HG03565 (cell line): ENCODE results near the gene MAP3K20.
A peak's percentile ranks its signal among the peaks of the same experiment; 100 is the strongest.
"Not testable (repeated sequence)": the region's sequence is repeated elsewhere in the genome, so short reads cannot be mapped to it uniquely, and the experiment has no call there.

Experiments
- ATAC-seq: cut with Tn5 transposase; IDR thresholded peaks from one replicate; pipeline ENCODE4 v1.9.1; 2021; ENCODE audit warnings: mild to moderate bottlenecking, moderate library complexity; ENCODE audit not compliant: unreplicated experiment

MAP3K20 gene

DNA sequence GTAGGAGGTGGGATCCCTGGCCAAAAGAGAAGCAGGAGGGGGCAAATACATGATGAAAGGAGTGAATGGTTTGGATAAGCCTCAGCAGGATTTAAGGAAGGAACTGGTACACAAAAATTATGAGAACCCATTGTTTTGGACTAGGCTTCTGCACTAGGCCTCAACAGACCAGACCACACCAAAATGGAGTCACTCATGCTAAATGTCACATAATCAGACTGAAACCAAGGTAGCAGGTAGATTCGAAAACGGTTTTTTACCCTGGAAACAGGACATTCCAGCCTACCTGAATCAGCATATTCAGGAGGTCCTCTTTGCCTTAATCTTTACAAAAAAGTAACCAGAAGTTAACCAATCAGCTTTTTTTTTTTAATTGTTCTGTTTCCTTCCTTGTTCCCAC lies 229.7 kb downstream of the MAP3K20 start:
- ATAC-seq: no peak

- ATAC-seq: peak; percentile 80
Observed at GRCh38 chr2:173307293-173307692, 231.6 kb downstream of the MAP3K20 start.

DNA sequence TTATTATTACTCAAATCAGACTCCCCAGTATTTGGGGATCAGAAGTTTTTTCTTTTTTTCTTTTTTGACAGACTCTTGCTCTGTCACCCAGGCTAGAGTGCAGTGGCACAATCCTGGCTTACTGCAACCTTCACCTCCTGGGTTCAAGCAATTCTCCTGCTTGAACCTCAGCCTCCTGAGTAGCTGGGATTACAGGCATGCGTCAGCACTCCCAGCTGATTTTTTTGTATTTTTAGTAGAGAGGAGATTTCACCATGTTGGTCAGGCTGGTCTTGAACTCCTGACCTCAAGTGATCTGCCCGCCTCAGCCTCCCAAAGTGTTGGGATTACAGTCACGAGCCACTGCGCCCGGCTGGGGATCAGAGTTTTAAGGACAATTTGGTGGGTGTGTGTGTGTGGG lies 233.7 kb downstream of the MAP3K20 start:
- ATAC-seq: not testable (repeated sequence)

DNA sequence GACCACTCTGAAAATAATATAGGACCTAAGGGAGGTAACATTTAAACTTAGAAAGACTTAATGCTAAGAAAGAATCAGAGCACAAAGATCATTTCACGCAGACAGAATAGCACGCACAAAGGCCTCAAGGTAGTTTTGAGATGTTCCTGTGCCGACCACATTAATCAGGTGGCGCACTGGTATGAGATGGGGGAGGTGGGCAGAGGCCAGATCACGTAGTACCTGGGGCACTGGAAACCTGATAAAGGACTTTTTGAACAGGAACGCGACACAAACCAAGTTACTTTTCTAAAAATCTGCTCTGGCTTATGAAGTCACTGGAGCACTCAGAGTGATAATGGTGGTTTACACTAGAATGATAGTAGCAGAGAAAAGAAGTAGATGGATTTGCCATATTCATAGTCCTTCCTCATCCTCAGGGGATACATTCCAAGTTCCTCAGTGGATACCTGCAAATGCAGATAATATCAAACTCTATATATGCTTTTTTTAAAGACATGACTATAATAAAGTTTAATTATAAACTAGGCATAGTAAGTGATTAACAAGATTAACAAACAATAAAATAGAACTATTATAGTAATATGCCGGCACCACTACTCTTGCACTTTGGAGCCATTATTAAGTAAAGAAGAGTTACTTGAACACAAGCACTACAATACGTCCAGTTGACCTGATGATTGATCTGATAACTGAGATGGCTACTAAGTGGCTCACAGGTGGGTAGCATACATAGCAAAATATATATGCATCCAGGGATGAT lies 236.4 kb downstream of the MAP3K20 start:
- ATAC-seq: no peak
